Tibial nerve (tissue), 4 donors: ENCODE measurements around the gene TP73. TPM values are rescaled to one million over a fixed set of nuclear protein-coding genes. Genes with fewer than 3 reads are reported as not detected.

Source experiments
- DNase-seq, 2 donors: peaks; one replicate each; pipeline ENCODE4 v3.0.0-alpha.2; 2019; ENCODE audit warnings: low spot score in 2 of 2
- H3K27ac ChIP-seq, 4 donors: fragments of 200-600 bp; sonication (generic) in 3 of 4; one replicate each; pipeline ENCODE4 v1.5.1; 2017 to 2019; ENCODE audit warnings: mild to moderate bottlenecking in 1 of 4
- H3K27me3 ChIP-seq, 2 donors: fragments of 200-600 bp; sonication (generic) in 1 of 2; one replicate each; pipeline versions ENCODE4 v1.5.1 to v1.6.0; 2017 to 2019
- H3K36me3 ChIP-seq, 3 donors: fragments of 200-600 bp; sonication (generic); one replicate each; pipeline ENCODE4 v1.5.1; 2018 to 2019
- H3K4me1 ChIP-seq, 4 donors: fragments of 200-600 bp; sonication (generic) in 3 of 4; one replicate each; pipeline ENCODE4 v1.5.1; 2017 to 2019
- H3K4me3 ChIP-seq, 4 donors: fragments of 200-600 bp; sonication (generic) in 3 of 4; one replicate each; pipeline ENCODE4 v1.5.1; 2017 to 2019; ENCODE audit warnings: mild to moderate bottlenecking in 1 of 4, moderate library complexity in 1 of 4
- H3K9me3 ChIP-seq, 4 donors: fragments of 200-600 bp; sonication (generic) in 3 of 4; one replicate each; pipeline ENCODE4 v1.5.1; 2017 to 2019
- CTCF ChIP-seq, 5 experiments: fragments of 200-600 bp in 3 of 5; fragments of 450-650 bp in 2 of 5; sonication (generic) in 3 of 5; IDR thresholded peaks; one replicate each; pipeline ENCODE4 v1.5.1; 2016 to 2019; ENCODE audit warnings: antibody characterized with exemption in 5 of 5, mild to moderate bottlenecking in 3 of 5, moderate library complexity in 2 of 5
- EP300 ChIP-seq, 2 donors: sonication (generic); formaldehyde crosslinking; IDR thresholded peaks; one replicate each; pipeline ENCODE4 v1.6.1; 2017; ENCODE audit warnings: antibody characterized with exemption in 2 of 2, mild to moderate bottlenecking in 1 of 2
- POLR2A ChIP-seq, 2 donors: fragments of 450-650 bp; IDR thresholded peaks; one replicate each; pipeline ENCODE4 v1.6.1; 2017; ENCODE audit warnings: antibody characterized with exemption in 2 of 2, mild to moderate bottlenecking in 2 of 2, moderate library complexity in 2 of 2
- WGBS, 2 donors: methylation state at CpG; one replicate each; pipeline ENCODE4 v1.1.5; 2018; 5-methylcytosine and 5-hydroxymethylcytosine counted together
- total RNA-seq, 4 donors: library from RNA; depleted of rRNA; stranded (reverse); fragments of >200 nt; gene quantifications; one replicate each; pipeline ENCODE4 v1.1.0, GENCODE V29; 2016

TP73 gene
- total RNA-seq, 4 donors from 2014 or later = 0.30 TPM; not detected in 3

GRCh38 chr1:3708791-3709190 lies 56.5 kb downstream of the TP73 start:
- H3K36me3 ChIP-seq = no peaks in the 10 kb centered on the region
- H3K27me3 ChIP-seq = peaks cover 0 to 59% of the 10 kb centered on the region in 2 donors
- 48% methylated on average over 11 of the region's 19 CpGs; no CpG with 5 or more reads in 1 of the 2 donors for WGBS, 2 donors
- H3K4me1 ChIP-seq = no peaks in the 10 kb centered on the region
- H3K27ac ChIP-seq = no peak overlapping the region
- H3K4me3 ChIP-seq = no peak overlapping the region
- no peaks in the 10 kb centered on the region for H3K9me3 ChIP-seq
- TF ChIP-seq CTCF (IDR thresholded peaks at IDR 0.05) (no peak), POLR2A (IDR thresholded peaks at IDR 0.05) (no peak), EP300 (IDR thresholded peaks at IDR 0.05) (no peak)
- no peak for DNase-seq

- Histone ChIP-seq H3K4me3 (no peak overlapping the region), H3K9me3 (no peaks in the 10 kb centered on the region), H3K4me1 (peaks cover 0 to 14% (median 0%) of the 10 kb centered on the region in 4 donors), H3K27ac (no peak overlapping the region), H3K36me3 (no peaks in the 10 kb centered on the region), H3K27me3 (peaks cover 0 to 52% of the 10 kb centered on the region in 2 donors)
- DNase-seq = no peak
- TF ChIP-seq CTCF (IDR thresholded peaks at IDR 0.05) (no peak), EP300 (IDR thresholded peaks at IDR 0.05) (no peak), POLR2A (IDR thresholded peaks at IDR 0.05) (no peak)
- 86 to 88% methylated on average over 14 to 15 of the region's 15 CpGs for WGBS, 2 donors
These were observed 57.9 kb downstream of the TP73 start for GRCh38 chr1:3710251-3710650.

GRCh38 chr1:3711381-3711779 lies 59.1 kb downstream of the TP73 start:
- 77 to 83% methylated on average over 2 to 11 of the region's 11 CpGs for WGBS, 2 donors
- TF ChIP-seq POLR2A (IDR thresholded peaks at IDR 0.05) (no peak), EP300 (IDR thresholded peaks at IDR 0.05) (no peak), CTCF (IDR thresholded peaks at IDR 0.05) (no peak)
- Histone ChIP-seq H3K4me3 (no peak overlapping the region), H3K4me1 (peaks cover 0 to 14% (median 0%) of the 10 kb centered on the region in 4 donors), H3K27ac (no peak overlapping the region), H3K36me3 (no peaks in the 10 kb centered on the region), H3K9me3 (no peaks in the 10 kb centered on the region), H3K27me3 (peaks cover 0 to 53% of the 10 kb centered on the region in 2 donors)
- no peak for DNase-seq

- no peak overlapping the region for H3K27ac ChIP-seq
- H3K9me3 ChIP-seq = no peaks in the 10 kb centered on the region
- peaks cover 0 to 14% (median 0%) of the 10 kb centered on the region in 4 donors for H3K4me1 ChIP-seq
- WGBS, 2 donors = 55 to 76% methylated on average over 24 of the region's 24 CpGs
- no peak for DNase-seq
- TF ChIP-seq POLR2A (IDR thresholded peaks at IDR 0.05) (no peak), CTCF (IDR thresholded peaks at IDR 0.05) (no peak), EP300 (IDR thresholded peaks at IDR 0.05) (no peak)
- H3K36me3 ChIP-seq = no peaks in the 10 kb centered on the region
- no peak overlapping the region for H3K4me3 ChIP-seq
- peaks cover 0 to 54% of the 10 kb centered on the region in 2 donors for H3K27me3 ChIP-seq
These were observed 59.6 kb downstream of the TP73 start for GRCh38 chr1:3711780-3712451.
